K562 (cell line): ENCODE results near the gene PRRT2. TPM values are rescaled to one million over a fixed set of nuclear protein-coding genes. Genes with fewer than 3 reads are reported as not detected.

Experiments
- ERF ChIP-seq: fragments of 450-650 bp; formaldehyde crosslinking; IDR thresholded peaks from 2 replicates; pipeline ENCODE4 v1.4.0; 2020; ENCODE audit warnings: mild to moderate bottlenecking, mixed read lengths
- FIP1L1 ChIP-seq: fragments of 200-400 bp; formaldehyde crosslinking; IDR thresholded peaks from 2 replicates; pipeline ENCODE4 v1.6.1; 2018; ENCODE audit warnings: mild to moderate bottlenecking, low read depth, low read length; ENCODE audit not compliant: poor library complexity, severe bottlenecking
- FOXA3 ChIP-seq, 2 experiments: fragments of 450-650 bp in 1 of 2; sonication (generic) in 1 of 2; formaldehyde crosslinking; IDR thresholded peaks in 1 of 2; conservative IDR thresholded peaks in 1 of 2; 2 replicates each; pipeline versions ENCODE4 v1.4.0 to v1.8.0; 2020 to 2022; ENCODE audit warnings: mild to moderate bottlenecking in 2 of 2, missing genetic modification reagents in 1 of 2
- FOXJ2 ChIP-seq: fragments of 200-800 bp; sonication (Bioruptor generic); IDR thresholded peaks from 2 replicates; pipeline ENCODE4 v1.6.1; 2016; ENCODE audit warnings: missing genetic modification characterization, missing compliant biosample characterization
- GTF2B ChIP-seq: IDR thresholded peaks from 2 replicates; pipeline ENCODE4 v1.6.1; 2011; ENCODE audit not compliant: insufficient read length; ENCODE audit errors: extremely low read depth
- KDM2B ChIP-seq: fragments of 250-450 bp; sonication (Bioruptor Pico); IDR thresholded peaks from 2 replicates; pipeline ENCODE4 v1.8.0; 2021; ENCODE audit warnings: mild to moderate bottlenecking, moderate library complexity
- NFIX ChIP-seq: fragments of 250-450 bp; sonication (Bioruptor Pico); IDR thresholded peaks from 2 replicates; pipeline ENCODE4 v1.4.0; 2020; ENCODE audit warnings: low read depth, mild to moderate bottlenecking, moderate library complexity
- POLR2A ChIP-seq: fragments of 450-650 bp; conservative IDR thresholded peaks from 2 replicates; pipeline ENCODE4 v1.6.1; 2016
- POLR2B ChIP-seq: fragments of 450-650 bp; IDR thresholded peaks from 2 replicates; pipeline ENCODE4 v1.6.1; 2018; ENCODE audit warnings: low read depth; ENCODE audit not compliant: partially characterized antibody
- RFX7 ChIP-seq: fragments of 250-450 bp; sonication (Bioruptor Pico); IDR thresholded peaks from 2 replicates; pipeline ENCODE4 v1.5.1; 2021; ENCODE audit warnings: mild to moderate bottlenecking
- SIX5 ChIP-seq, 2 experiments: IDR thresholded peaks; 2 replicates each; pipeline ENCODE4 v1.6.1; 2011; ENCODE audit warnings: low read length in 2 of 2, borderline replicate concordance in 1 of 2, low read depth in 1 of 2, mild to moderate bottlenecking in 1 of 2, moderate library complexity in 1 of 2; ENCODE audit not compliant: insufficient read depth in 1 of 2
- USF1 ChIP-seq: sonication (generic); formaldehyde crosslinking; IDR thresholded peaks from 2 replicates; pipeline ENCODE4 v1.9.0; 2022; ENCODE audit warnings: mild to moderate bottlenecking, missing genetic modification reagents
- ZHX1 ChIP-seq: fragments of 150-350 bp; conservative IDR thresholded peaks from 2 replicates; pipeline ENCODE4 v1.6.1; 2014; ENCODE audit warnings: low read length
- ZNF584 ChIP-seq: fragments of 200-800 bp; sonication (Bioruptor generic); IDR thresholded peaks from 2 replicates; pipeline ENCODE4 v1.6.1; 2016; ENCODE audit warnings: low read depth, mild to moderate bottlenecking, missing genetic modification characterization, missing compliant biosample characterization
- polyA plus RNA-seq, 8 experiments: library from polyadenylated mRNA; depleted of rRNA in 4 of 8; stranded (reverse) in 5 of 8; unstranded in 3 of 8; fragments of >200 nt; fragmentation: Nextera tagmentation in 2 of 8; fragmentation: Illumina TruSeq in 1 of 8; extraction: Ambion mirVana in 2 of 8; extraction: Trizol in 1 of 8; gene quantifications; 2 replicates each; pipeline versions ENCODE4 v1.2.1 to v1.2.3, GENCODE V29; 2011 to 2014; ENCODE audit warnings: inconsistent platforms in 1 of 8, missing spikeins in 1 of 8
- total RNA-seq, 7 experiments: library from RNA; depleted of rRNA in 6 of 7; stranded (reverse); fragments of >200 nt in 6 of 7; fragmentation: Illumina TruSeq in 2 of 7; extraction: Trizol in 2 of 7; gene quantifications; 2 replicates each; pipeline versions ENCODE4 v1.2.1 to v1.2.3, GENCODE V29; 2011 to 2021; ENCODE audit warnings: low replicate concordance in 1 of 7
- TF ChIP-seq, protein P1 (sequence below), 2 experiments: fragments of 450-650 bp; IDR thresholded peaks; 2 replicates each; pipeline ENCODE4 v1.6.1; 2016
- TF ChIP-seq, protein P2 (sequence below): sonication (generic); formaldehyde crosslinking; IDR thresholded peaks from 2 replicates; pipeline ENCODE4 v1.8.0; 2023; ENCODE audit warnings: mild to moderate bottlenecking, missing genetic modification reagents

Gene PRRT2
- total and polyA plus RNA-seq, 9 of the 15 experiments (the other 6 are each of a cell fraction or from before 2014, with no cell fraction given): 0.11 to 1.0 (median 0.42) TPM; not detected in 2

DNA sequence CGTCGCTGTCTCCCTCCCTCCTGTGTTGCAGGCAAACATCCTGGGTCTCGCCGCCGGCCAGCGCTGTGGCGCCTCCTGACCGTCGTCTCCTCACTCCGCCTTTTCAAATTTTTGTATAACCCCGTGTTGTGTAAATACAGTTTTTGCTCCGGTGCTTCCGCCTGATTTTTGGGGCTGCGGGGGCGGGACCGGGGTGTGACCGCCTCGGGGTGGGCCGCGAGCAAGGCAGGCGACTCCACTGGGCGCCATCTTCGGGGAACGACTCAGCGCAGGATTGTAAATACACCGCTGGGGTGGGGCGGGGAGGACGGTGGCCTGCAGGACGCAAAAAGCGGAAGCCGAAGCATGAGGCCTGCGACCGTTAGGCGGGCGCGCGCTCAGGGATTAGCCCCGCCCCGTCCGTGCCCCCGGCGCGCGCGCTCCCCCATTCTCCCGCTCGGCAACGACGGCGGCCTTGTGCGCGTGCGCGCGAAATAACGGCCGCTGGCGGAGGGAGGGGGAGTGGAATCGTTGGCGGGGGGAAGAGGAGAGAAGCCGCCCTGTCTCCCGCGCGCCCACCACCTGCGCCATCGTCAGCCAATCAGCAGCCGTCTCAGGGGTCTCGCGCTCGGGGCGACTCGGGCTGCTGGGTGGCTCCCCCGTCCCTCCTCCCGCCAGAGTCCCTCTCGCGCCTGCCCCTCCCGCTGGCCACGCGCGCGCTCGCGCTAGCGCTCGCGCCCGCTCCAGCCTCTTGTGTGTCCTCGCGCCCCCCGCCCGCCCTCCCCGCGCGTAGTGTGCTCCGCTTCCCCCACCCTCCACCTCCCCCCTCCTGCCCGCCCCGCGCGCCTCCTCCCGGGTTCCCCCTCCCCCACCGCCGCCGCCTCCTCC is 6.5 kb upstream of the PRRT2 start (continued):
- TF ChIP-seq NFIX (CRISPR knock-in tag) (no peak), GTF2B (no peak), FOXJ2 (tag) (peak; percentile 82), RFX7 (0 out of 2 replicates have a peak, but pooled peaks have one; percentile 17), ZHX1 (0 out of 2 replicates have a peak, but pooled peaks have one; percentile 69), FOXA3 (CRISPR knock-in tag; conservative IDR thresholded peaks at IDR 0.05 in 1 of 2, IDR thresholded peaks at IDR 0.05 in 1 of 2) (peak; percentile 66 to 68; a peak in 3 of 4 replicates), POLR2B (peak; percentile 90), POLR2A (peak; percentile 88), FIP1L1 (peak; percentile 91), ZNF584 (peak; percentile 98), ERF (CRISPR knock-in tag) (peak; percentile 97), SIX5 (IDR thresholded peaks at IDR 0.05; ENCODE audit: borderline replicate concordance in 1 of 2, insufficient read depth in 1 of 2, low read depth in 1 of 2, low read length in 2 of 2) (0 out of 4 replicates have a peak, but pooled peaks of 1 of the 2 experiments have one; percentile 12), KDM2B (CRISPR knock-in tag) (0 out of 2 replicates have a peak, but pooled peaks have one; percentile 3), USF1 (CRISPR knock-in tag) (peak; percentile 72)
- TF ChIP-seq, protein P1, sequence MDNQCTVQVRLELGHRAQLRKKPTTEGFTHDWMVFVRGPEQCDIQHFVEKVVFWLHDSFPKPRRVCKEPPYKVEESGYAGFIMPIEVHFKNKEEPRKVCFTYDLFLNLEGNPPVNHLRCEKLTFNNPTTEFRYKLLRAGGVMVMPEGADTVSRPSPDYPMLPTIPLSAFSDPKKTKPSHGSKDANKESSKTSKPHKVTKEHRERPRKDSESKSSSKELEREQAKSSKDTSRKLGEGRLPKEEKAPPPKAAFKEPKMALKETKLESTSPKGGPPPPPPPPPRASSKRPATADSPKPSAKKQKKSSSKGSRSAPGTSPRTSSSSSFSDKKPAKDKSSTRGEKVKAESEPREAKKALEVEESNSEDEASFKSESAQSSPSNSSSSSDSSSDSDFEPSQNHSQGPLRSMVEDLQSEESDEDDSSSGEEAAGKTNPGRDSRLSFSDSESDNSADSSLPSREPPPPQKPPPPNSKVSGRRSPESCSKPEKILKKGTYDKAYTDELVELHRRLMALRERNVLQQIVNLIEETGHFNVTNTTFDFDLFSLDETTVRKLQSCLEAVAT (IDR thresholded peaks at IDR 0.05): 0 out of 4 replicates have a peak, but pooled peaks of 1 of the 2 experiments have one; percentile 52
- TF ChIP-seq, protein P2, sequence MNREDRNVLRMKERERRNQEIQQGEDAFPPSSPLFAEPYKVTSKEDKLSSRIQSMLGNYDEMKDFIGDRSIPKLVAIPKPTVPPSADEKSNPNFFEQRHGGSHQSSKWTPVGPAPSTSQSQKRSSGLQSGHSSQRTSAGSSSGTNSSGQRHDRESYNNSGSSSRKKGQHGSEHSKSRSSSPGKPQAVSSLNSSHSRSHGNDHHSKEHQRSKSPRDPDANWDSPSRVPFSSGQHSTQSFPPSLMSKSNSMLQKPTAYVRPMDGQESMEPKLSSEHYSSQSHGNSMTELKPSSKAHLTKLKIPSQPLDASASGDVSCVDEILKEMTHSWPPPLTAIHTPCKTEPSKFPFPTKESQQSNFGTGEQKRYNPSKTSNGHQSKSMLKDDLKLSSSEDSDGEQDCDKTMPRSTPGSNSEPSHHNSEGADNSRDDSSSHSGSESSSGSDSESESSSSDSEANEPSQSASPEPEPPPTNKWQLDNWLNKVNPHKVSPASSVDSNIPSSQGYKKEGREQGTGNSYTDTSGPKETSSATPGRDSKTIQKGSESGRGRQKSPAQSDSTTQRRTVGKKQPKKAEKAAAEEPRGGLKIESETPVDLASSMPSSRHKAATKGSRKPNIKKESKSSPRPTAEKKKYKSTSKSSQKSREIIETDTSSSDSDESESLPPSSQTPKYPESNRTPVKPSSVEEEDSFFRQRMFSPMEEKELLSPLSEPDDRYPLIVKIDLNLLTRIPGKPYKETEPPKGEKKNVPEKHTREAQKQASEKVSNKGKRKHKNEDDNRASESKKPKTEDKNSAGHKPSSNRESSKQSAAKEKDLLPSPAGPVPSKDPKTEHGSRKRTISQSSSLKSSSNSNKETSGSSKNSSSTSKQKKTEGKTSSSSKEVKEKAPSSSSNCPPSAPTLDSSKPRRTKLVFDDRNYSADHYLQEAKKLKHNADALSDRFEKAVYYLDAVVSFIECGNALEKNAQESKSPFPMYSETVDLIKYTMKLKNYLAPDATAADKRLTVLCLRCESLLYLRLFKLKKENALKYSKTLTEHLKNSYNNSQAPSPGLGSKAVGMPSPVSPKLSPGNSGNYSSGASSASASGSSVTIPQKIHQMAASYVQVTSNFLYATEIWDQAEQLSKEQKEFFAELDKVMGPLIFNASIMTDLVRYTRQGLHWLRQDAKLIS (CRISPR knock-in tag): peak; percentile 89; the same call in 1 of the 2 replicates
